K562 (cell line): Measurements from ENCODE around the gene GATC. TPM values are rescaled to one million over a fixed set of nuclear protein-coding genes. Genes with fewer than 3 reads are reported as not detected.

Experiments
- ATF2 ChIP-seq: sonication (generic); formaldehyde crosslinking; IDR thresholded peaks from 2 replicates; pipeline ENCODE4 v1.8.1; 2022; ENCODE audit warnings: missing genetic modification reagents
- CCAR2 ChIP-seq: fragments of 200-400 bp; formaldehyde crosslinking; IDR thresholded peaks from 2 replicates; pipeline ENCODE4 v1.6.1; 2017; ENCODE audit warnings: mild to moderate bottlenecking, low read depth, low read length
- CUX1 ChIP-seq: fragments of 200-800 bp; sonication (Bioruptor generic); IDR thresholded peaks from 2 replicates; pipeline ENCODE4 v1.6.1; 2016; ENCODE audit warnings: missing genetic modification characterization, missing compliant biosample characterization
- FOXJ3 ChIP-seq: sonication (generic); formaldehyde crosslinking; IDR thresholded peaks from 2 replicates; pipeline ENCODE4 v1.4.0; 2020; ENCODE audit warnings: mild to moderate bottlenecking, missing genetic modification reagents
- IRF2 ChIP-seq: sonication (generic); formaldehyde crosslinking; IDR thresholded peaks from 2 replicates; pipeline ENCODE4 v1.8.1; 2022; ENCODE audit warnings: mild to moderate bottlenecking, missing genetic modification reagents
- MEIS2 ChIP-seq: fragments of 450-650 bp; IDR thresholded peaks from 2 replicates; pipeline ENCODE4 v1.6.1; 2014; ENCODE audit warnings: mild to moderate bottlenecking; ENCODE audit not compliant: partially characterized antibody
- PTRF ChIP-seq: fragments of 450-650 bp; IDR thresholded peaks from 2 replicates; pipeline ENCODE4 v1.6.1; 2016; ENCODE audit warnings: mild to moderate bottlenecking, missing genetic modification characterization, missing compliant biosample characterization
- REST ChIP-seq, 2 experiments: fragments of 450-650 bp; formaldehyde crosslinking in 1 of 2; IDR thresholded peaks; 2 replicates each; pipeline versions ENCODE4 v1.4.0 to v1.6.1; 2014 to 2020; ENCODE audit warnings: mild to moderate bottlenecking in 2 of 2, borderline replicate concordance in 1 of 2, low read depth in 1 of 2
- STAT5B ChIP-seq: fragments of 250-450 bp; sonication (Bioruptor Pico); IDR thresholded peaks from 2 replicates; pipeline ENCODE4 v1.8.0; 2021; ENCODE audit warnings: mild to moderate bottlenecking, inconsistent platforms
- THRAP3 ChIP-seq: fragments of 450-650 bp; IDR thresholded peaks from 2 replicates; pipeline ENCODE4 v1.6.1; 2016; ENCODE audit warnings: mild to moderate bottlenecking, inconsistent platforms, borderline replicate concordance
- ZKSCAN8 ChIP-seq: fragments of 200-800 bp; sonication (Bioruptor generic); IDR thresholded peaks from 2 replicates; pipeline ENCODE4 v1.6.1; 2016; ENCODE audit warnings: missing genetic modification characterization, missing compliant biosample characterization
- ZNF3 ChIP-seq: fragments of 250-450 bp; sonication (Bioruptor Pico); IDR thresholded peaks from 2 replicates; pipeline ENCODE4 v1.5.0; 2021; ENCODE audit warnings: mild to moderate bottlenecking, moderate library complexity
- polyA plus RNA-seq, 8 experiments: library from polyadenylated mRNA; depleted of rRNA in 4 of 8; stranded (reverse) in 5 of 8; unstranded in 3 of 8; fragments of >200 nt; fragmentation: Nextera tagmentation in 2 of 8; fragmentation: Illumina TruSeq in 1 of 8; extraction: Ambion mirVana in 2 of 8; extraction: Trizol in 1 of 8; gene quantifications; 2 replicates each; pipeline versions ENCODE4 v1.2.1 to v1.2.3, GENCODE V29; 2011 to 2014; ENCODE audit warnings: inconsistent platforms in 1 of 8, missing spikeins in 1 of 8
- total RNA-seq, 7 experiments: library from RNA; depleted of rRNA in 6 of 7; stranded (reverse); fragments of >200 nt in 6 of 7; fragmentation: Illumina TruSeq in 2 of 7; extraction: Trizol in 2 of 7; gene quantifications; 2 replicates each; pipeline versions ENCODE4 v1.2.1 to v1.2.3, GENCODE V29; 2011 to 2021; ENCODE audit warnings: low replicate concordance in 1 of 7

The GATC gene
- total and polyA plus RNA-seq, 9 of the 15 experiments (the other 6 are each of a cell fraction or from before 2014, with no cell fraction given): 5.8 to 52.6 (median 28.2) TPM

GRCh38 chr12:120437735-120438494 lies 8.3 kb upstream of the GATC start, which contains the start of gene COX6A1 (continued):
- TF ChIP-seq PTRF (tag) (no peak), STAT5B (CRISPR knock-in tag) (no peak), FOXJ3 (CRISPR knock-in tag) (no peak), ZNF3 (no peak), CUX1 (CRISPR knock-in tag) (no peak), ATF2 (no peak), IRF2 (CRISPR knock-in tag) (no peak), ZKSCAN8 (CRISPR knock-in tag) (no peak), THRAP3 (no peak), MEIS2 (peak; percentile 95), REST (IDR thresholded peaks at IDR 0.05; ENCODE audit: borderline replicate concordance) (no peak), REST (CRISPR knock-in tag; IDR thresholded peaks at IDR 0.05; ENCODE audit: low read depth) (peak; percentile 43; the same call in 1 of the 2 replicates), CCAR2 (no peak)
